Regular cardiac myocyte (primary cell): ENCODE measurements around the gene ADAT2. TPM values are rescaled to one million over a fixed set of nuclear protein-coding genes. Genes with fewer than 3 reads are reported as not detected.

ENCODE experiments used
- total RNA-seq: library from RNA; depleted of rRNA; stranded (reverse); fragments of >200 nt; gene quantifications from 2 replicates; pipeline ENCODE4 v1.2.3, GENCODE V29; 2014

Gene ADAT2
- 2.3 and 3.5 TPM in 2 replicates for total RNA-seq

GRCh38 chr6:143450453-143451371 is at the start of gene ADAT2, which contains the start of gene PEX3:
Gene ADAT2, minus strand, starts transcription at chr6:143450695. Its CDS starts 37 bp downstream, at chr6:143450658.
Gene PEX3, plus strand, starts transcription at chr6:143450805. Its CDS starts 238 bp downstream, at chr6:143451043.

Other genes with a start within 250 kb of the ADAT2 start
- 20.9 and 22.2 TPM in 2 replicates for gene PEX3, start 110 bp upstream of the ADAT2 start, total RNA-seq
- 37.8 and 39.7 TPM in 2 replicates for gene FUCA2, start 61.0 kb upstream of the ADAT2 start, total RNA-seq
- 60.6 and 73.9 TPM in 2 replicates for gene PHACTR2, start 227.3 kb upstream of the ADAT2 start, total RNA-seq